B cell (primary cell): ENCODE results near the gene SEMA6A.

ENCODE experiments used
- EZH2 ChIP-seq: IDR thresholded peaks from 2 replicates; pipeline ENCODE4 v1.6.1; 2012; ENCODE audit warnings: borderline replicate concordance, low read depth, mild to moderate bottlenecking, moderate library complexity, low read length; ENCODE audit not compliant: insufficient read depth, poor library complexity, severe bottlenecking
- TF ChIP-seq, protein P1 (sequence below): fragments of 200-600 bp; IDR thresholded peaks from one replicate; pipeline ENCODE4 v1.8.0; 2022; ENCODE audit warnings: antibody characterized with exemption, mild to moderate bottlenecking

DNA sequence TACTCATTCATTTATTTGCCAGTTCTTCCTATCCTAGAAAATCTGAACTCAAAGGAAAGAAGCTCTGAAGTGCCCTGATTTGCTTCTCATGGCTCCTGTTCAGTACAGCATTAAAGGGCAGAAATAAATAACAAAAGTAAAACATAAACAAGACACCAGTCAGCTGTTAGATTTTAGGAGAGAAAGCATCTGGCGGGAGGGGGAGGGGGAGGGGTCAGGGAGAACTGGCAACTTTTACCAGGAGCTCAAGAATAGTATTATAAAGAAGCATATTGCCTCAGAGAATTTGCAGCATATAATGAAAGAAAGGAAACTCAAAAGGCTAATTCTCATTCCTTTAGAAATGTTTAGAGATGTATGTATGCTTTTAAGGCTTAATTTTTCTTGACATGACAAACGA, 68.1 kb downstream of the SEMA6A start:
- TF ChIP-seq, protein P1, sequence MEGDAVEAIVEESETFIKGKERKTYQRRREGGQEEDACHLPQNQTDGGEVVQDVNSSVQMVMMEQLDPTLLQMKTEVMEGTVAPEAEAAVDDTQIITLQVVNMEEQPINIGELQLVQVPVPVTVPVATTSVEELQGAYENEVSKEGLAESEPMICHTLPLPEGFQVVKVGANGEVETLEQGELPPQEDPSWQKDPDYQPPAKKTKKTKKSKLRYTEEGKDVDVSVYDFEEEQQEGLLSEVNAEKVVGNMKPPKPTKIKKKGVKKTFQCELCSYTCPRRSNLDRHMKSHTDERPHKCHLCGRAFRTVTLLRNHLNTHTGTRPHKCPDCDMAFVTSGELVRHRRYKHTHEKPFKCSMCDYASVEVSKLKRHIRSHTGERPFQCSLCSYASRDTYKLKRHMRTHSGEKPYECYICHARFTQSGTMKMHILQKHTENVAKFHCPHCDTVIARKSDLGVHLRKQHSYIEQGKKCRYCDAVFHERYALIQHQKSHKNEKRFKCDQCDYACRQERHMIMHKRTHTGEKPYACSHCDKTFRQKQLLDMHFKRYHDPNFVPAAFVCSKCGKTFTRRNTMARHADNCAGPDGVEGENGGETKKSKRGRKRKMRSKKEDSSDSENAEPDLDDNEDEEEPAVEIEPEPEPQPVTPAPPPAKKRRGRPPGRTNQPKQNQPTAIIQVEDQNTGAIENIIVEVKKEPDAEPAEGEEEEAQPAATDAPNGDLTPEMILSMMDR = no peak
- TF ChIP-seq EZH2 = no peak
